ENCODE data around the gene NCOR2.

The NCOR2 gene

DNA sequence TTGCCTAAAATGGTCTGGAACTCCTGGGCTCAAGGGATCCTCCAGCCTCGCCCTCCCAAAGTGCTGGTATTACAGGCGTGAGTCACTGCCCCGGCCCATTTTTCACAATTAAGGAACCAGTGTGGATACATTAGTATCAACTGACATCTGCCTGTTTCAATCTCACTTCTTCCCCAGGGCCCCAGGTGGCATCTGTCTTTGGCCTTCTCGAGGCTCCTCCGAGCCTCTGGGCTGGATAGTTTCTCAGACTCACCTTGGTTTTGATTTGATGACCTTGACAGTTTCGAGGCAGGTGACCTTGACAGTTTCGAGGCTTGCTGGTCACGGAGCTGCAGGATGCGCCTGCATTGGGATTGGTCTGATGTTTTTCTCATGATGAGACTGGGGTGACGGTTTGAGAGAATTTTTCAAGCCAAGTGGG is 41.0 kb upstream of the NCOR2 start:
- no peak overlapping the region for H3K4me3 ChIP-seq (ENCODE audit: low read length)

DNA sequence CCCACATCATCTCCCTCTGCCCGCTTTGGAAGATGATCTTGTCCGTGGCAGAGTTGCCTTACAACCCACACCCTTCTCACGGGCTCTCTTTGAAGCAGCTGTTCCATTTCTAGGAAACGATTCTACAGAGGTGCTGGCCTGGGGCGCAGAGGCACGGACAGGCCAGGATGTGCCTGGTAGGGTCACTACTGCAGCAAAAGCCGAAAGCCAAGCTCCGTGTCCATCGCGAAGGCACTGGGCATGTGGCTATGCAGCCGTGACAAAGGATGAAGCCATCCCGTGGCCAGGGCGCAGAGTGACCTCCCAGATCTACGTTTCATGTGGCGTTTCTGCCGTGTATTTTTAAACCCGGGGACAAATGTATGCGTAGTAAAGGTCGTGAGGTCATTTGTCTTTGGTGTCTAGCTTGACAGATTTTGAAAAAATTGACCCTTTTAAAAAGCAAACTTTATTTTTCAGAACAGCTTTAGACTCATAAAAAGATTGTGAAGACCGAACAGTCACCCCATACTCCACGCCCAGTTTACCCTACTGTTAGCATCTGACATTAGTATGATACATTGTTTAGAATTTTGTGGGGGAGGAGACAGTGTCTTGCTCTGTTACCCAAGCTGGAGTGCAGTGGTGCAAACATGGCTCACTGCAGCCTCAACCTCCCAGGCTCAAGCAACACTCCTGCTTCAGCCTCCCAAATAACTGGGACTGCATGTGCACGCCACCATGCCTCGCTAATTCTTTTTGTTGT is 40.4 kb upstream of the NCOR2 start:
- Histone ChIP-seq H3K36me3 (ENCODE audit: control insufficient read depth, low read depth, low read length) (no peaks in the 10 kb centered on the region), H3K4me3 (ENCODE audit: low read length) (no peak overlapping the region), H3K9me3 (ENCODE audit: control insufficient read depth, low read depth, low read length) (no peaks in the 10 kb centered on the region), H3K9ac (ENCODE audit: low read length) (no peak overlapping the region), H3K27ac (ENCODE audit: low read length) (no peak overlapping the region), H3K4me1 (ENCODE audit: control insufficient read depth, low read depth, low read length) (no peaks in the 10 kb centered on the region), H3K27me3 (ENCODE audit: control insufficient read depth, insufficient read depth, low read length) (no peaks in the 10 kb centered on the region)

More for the DNA sequence above, 41.0 kb upstream of the NCOR2 start:
- Histone ChIP-seq H3K9me3 (ENCODE audit: control insufficient read depth, low read depth, low read length) (no peaks in the 10 kb centered on the region), H3K9ac (ENCODE audit: low read length) (no peak overlapping the region), H3K27me3 (ENCODE audit: control insufficient read depth, insufficient read depth, low read length) (no peaks in the 10 kb centered on the region), H3K36me3 (ENCODE audit: control insufficient read depth, low read depth, low read length) (no peaks in the 10 kb centered on the region), H3K4me1 (ENCODE audit: control insufficient read depth, low read depth, low read length) (no peaks in the 10 kb centered on the region), H3K27ac (ENCODE audit: low read length) (no peak overlapping the region)

DNA sequence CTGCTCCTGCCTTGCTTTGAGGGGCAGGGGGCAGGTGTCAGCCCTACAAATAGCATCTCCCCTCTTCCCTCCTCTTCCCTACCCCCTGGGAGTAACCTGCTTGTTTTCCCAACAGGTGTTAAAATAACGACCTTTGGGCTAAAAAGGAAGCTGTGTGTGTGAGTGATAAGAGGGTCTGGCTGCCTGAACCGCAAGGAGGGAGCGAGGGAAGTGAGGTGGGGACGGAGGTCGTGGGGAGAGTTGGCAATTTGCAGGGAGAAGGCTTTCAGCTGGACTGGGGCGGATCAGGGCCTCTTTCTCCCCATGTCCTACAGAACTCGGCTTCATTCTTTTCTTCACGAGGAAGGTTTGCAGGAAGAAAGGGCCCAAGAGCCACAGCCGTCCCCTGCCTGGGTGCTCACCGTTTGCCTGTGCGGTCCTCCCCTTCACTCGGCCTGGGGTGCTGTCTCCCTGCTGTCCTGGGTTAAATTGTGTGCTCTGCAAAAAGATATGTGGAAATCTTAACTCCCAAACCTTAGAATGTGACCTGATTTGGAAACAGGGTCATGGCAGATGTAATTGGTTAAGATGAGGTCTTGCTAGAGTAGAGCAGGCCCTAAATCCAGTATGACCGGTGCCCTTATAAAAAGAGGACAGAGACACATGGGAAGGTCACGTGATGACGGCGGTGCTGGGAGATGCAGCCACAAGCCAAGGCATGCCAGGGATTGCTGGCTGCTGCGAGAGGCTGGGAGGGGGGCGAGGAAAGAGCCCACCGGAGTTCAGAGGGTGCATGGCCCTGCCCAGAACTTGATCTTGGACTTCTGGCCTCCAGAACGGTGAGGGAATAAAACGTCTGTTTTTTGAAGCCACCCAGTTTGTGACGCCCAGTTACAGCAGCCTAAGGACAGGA is 38.7 kb upstream of the NCOR2 start:
- no peaks in the 10 kb centered on the region for H3K27me3 ChIP-seq (ENCODE audit: control insufficient read depth, insufficient read depth, low read length)

DNA sequence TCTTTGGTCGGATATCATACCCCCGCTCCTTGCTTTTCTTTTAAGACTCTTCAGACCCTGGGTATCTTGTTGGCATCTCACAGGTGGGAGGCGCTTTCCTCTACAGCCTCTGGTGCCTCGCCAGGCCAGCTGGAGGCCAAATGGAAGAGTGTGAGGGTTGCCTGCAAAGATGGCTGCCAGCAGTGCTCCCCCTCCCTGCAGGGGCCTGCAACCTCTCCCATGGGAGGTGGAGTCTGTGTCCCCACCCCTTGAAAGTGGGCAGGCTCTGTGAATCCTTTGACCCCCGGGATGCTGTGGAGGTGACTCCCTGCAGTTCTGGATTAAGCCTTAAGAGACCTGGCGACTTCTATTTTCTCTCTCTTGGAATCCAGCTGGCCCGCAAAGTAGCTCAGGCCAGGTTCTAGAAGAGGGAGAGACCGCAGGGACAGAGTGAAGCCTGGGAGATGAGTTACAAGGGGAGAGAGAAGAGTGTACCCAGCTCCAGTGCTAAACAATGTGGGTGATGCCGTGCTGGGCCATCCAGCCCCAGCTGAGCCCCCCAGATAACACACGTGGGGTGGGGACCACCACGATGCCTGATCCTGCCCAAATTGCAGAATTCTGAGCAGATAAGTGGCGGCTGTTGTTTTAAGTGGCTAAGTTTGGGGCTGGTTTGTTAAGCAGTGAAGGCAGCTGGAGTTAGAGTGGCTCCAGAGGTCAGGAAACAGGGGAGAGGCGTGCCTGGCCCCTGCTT is 37.9 kb upstream of the NCOR2 start:
- Histone ChIP-seq H3K9ac (ENCODE audit: low read length) (no peak overlapping the region), H3K27ac (ENCODE audit: low read length) (no peak overlapping the region)

More for the DNA sequence above, 38.7 kb upstream of the NCOR2 start:
- H3K9ac ChIP-seq (ENCODE audit: low read length) = no peak overlapping the region
- no peak overlapping the region for H3K27ac ChIP-seq (ENCODE audit: low read length)
- no peak overlapping the region for H3K4me3 ChIP-seq (ENCODE audit: low read length)
- no peaks in the 10 kb centered on the region for H3K36me3 ChIP-seq (ENCODE audit: control insufficient read depth, low read depth, low read length)
- H3K4me1 ChIP-seq (ENCODE audit: control insufficient read depth, low read depth, low read length) = no peaks in the 10 kb centered on the region
- H3K9me3 ChIP-seq (ENCODE audit: control insufficient read depth, low read depth, low read length) = no peaks in the 10 kb centered on the region

DNA sequence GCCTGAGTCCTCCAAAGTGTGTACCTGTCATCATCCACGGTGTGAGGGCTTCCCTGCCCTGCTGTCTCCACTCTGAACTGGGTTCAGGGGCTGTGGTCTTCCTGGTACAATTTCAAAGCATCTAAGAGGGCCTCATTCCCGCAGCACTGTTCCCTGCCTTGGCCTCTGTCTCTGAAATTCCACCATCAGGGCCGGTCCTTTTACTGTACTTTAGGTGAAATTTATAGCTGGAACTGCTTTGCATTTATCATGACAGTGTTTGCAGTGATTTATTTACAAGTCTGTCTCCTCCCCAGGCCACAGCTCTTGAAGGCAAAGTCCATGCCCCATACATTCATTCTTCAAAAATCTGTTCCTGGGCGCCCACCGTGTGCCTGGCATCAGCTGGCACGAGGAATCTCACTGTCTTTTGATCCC is 36.9 kb upstream of the NCOR2 start:
- Histone ChIP-seq H3K27me3 (ENCODE audit: control insufficient read depth, insufficient read depth, low read length) (no peaks in the 10 kb centered on the region), H3K4me3 (ENCODE audit: low read length) (no peak overlapping the region), H3K27ac (ENCODE audit: low read length) (no peak overlapping the region), H3K9ac (ENCODE audit: low read length) (no peak overlapping the region), H3K4me1 (ENCODE audit: control insufficient read depth, low read depth, low read length) (no peaks in the 10 kb centered on the region), H3K36me3 (ENCODE audit: control insufficient read depth, low read depth, low read length) (no peaks in the 10 kb centered on the region), H3K9me3 (ENCODE audit: control insufficient read depth, low read depth, low read length) (no peaks in the 10 kb centered on the region)

More for the DNA sequence above, 37.9 kb upstream of the NCOR2 start:
- Histone ChIP-seq H3K4me3 (ENCODE audit: low read length) (no peak overlapping the region), H3K27me3 (ENCODE audit: control insufficient read depth, insufficient read depth, low read length) (no peaks in the 10 kb centered on the region), H3K36me3 (ENCODE audit: control insufficient read depth, low read depth, low read length) (no peaks in the 10 kb centered on the region), H3K9me3 (ENCODE audit: control insufficient read depth, low read depth, low read length) (no peaks in the 10 kb centered on the region), H3K4me1 (ENCODE audit: control insufficient read depth, low read depth, low read length) (no peaks in the 10 kb centered on the region)

DNA sequence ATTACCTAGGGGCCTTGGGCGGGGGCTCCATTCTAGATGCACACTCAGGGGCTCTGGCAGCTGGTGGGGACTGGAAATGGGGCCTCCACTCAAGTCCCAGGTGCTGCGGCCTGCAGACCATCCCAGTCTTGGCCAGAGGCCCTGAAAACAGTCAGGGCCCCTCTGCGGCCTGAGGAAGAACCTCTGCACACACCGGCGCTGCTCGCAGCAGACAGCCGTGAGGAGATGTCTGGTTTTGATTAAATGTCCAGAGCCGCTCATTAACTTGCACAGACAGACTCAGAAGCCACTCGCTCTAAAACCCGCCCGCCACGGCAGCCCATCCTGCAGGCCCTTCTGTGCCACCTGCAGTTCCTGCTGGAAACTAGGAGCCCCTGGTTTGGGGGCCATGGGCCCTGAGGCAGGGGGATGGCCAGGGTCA is 36.4 kb upstream of the NCOR2 start:
- Histone ChIP-seq H3K9me3 (ENCODE audit: control insufficient read depth, low read depth, low read length) (no peaks in the 10 kb centered on the region), H3K36me3 (ENCODE audit: control insufficient read depth, low read depth, low read length) (no peaks in the 10 kb centered on the region), H3K4me3 (ENCODE audit: low read length) (no peak overlapping the region), H3K27me3 (ENCODE audit: control insufficient read depth, insufficient read depth, low read length) (no peaks in the 10 kb centered on the region), H3K9ac (ENCODE audit: low read length) (no peak overlapping the region), H3K27ac (ENCODE audit: low read length) (no peak overlapping the region), H3K4me1 (ENCODE audit: control insufficient read depth, low read depth, low read length) (no peaks in the 10 kb centered on the region)

DNA sequence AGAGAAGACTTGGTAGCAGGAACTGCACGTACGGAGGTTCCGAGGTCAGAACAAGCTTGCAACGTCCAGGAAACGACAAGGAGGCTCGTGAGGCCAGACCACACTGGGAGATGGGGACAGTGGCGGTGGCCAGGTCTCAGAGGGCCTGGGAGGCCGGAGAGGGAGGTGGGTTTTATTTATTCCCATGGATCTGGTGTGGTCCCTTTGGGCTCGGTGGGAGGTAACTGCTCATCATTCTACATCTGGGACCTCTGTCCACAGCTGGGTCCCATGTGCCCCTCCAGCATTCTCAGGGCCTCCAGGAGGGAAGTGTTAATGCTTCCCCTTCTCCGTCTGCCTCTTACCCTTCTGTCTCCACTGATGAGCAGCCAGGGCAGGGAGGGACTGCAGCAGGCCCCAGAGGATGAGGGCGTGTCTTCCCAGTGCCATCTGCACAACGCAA is 35.7 kb upstream of the NCOR2 start:
- Histone ChIP-seq H3K4me3 (ENCODE audit: low read length) (no peak overlapping the region), H3K27me3 (ENCODE audit: control insufficient read depth, insufficient read depth, low read length) (no peaks in the 10 kb centered on the region), H3K9ac (ENCODE audit: low read length) (no peak overlapping the region), H3K36me3 (ENCODE audit: control insufficient read depth, low read depth, low read length) (no peaks in the 10 kb centered on the region), H3K27ac (ENCODE audit: low read length) (no peak overlapping the region), H3K4me1 (ENCODE audit: control insufficient read depth, low read depth, low read length) (no peaks in the 10 kb centered on the region), H3K9me3 (ENCODE audit: control insufficient read depth, low read depth, low read length) (no peaks in the 10 kb centered on the region)

DNA sequence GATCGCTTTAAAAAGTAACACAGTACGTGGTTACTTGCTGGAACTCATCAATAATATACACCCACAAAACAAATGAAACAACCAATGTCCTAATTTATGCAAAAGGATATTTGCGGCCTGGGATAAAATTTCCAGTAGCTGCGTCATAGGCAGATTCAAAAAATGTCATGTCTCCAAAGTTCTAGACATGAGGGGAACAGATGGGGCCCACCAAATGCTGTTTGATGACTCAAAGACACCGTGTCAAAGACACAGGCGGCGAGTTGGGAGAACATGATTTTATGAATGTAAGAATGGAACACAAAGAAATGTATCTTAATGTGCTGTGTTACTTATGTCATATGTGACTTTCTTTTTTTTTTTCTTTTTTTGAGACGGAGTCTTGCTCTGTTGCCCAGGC is 34.3 kb upstream of the NCOR2 start:
- Histone ChIP-seq H3K9ac (ENCODE audit: low read length) (no peak overlapping the region), H3K4me3 (ENCODE audit: low read length) (no peak overlapping the region), H3K36me3 (ENCODE audit: control insufficient read depth, low read depth, low read length) (no peaks in the 10 kb centered on the region), H3K9me3 (ENCODE audit: control insufficient read depth, low read depth, low read length) (no peaks in the 10 kb centered on the region), H3K4me1 (ENCODE audit: control insufficient read depth, low read depth, low read length) (no peaks in the 10 kb centered on the region), H3K27ac (ENCODE audit: low read length) (no peak overlapping the region), H3K27me3 (ENCODE audit: control insufficient read depth, insufficient read depth, low read length) (no peaks in the 10 kb centered on the region)

DNA sequence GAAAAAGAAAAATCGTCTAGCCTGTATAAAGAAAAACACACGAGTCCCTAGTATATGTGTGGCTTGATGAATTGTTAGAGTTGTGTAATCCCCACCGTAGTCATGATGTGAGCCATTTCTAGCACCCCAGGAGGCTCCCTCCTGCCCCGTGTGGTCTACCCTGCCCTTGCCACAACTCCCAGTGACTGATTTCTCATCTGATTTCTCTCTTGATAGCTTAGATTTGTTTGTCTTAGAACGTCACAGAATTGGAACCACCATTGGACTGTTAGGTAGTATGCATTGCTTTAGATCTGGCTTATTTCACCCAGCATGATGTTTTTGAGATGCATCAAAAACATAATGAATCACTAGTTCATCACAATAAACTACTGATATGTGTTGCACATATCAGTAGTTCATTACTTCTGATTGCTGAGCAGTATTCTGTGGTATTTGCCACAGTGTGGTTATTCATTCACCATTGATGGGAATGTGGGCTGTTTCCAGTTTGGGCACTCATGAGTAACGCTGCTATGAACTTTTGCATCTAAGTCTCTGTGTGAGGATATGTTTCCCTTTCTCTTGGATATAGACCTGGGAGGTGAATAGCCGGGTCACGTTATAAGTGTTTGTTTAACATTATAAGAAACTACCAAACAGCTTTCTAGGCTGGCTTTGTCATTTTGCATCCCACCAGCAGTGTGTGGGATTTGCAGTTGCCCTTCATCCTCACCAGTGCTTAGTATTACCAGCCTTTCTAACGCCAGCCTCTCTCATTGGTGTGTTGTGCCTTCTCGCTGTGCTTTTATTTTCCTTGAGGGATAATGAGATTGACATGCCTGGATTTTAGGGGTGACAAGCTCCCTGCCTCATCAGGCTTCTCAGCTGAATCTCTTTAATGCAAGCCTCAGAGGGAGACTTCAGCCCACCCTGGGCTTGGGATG is 31.9 kb upstream of the NCOR2 start:
- Histone ChIP-seq H3K27me3 (ENCODE audit: control insufficient read depth, insufficient read depth, low read length) (no peaks in the 10 kb centered on the region), H3K9ac (ENCODE audit: low read length) (no peak overlapping the region), H3K4me3 (ENCODE audit: low read length) (no peak overlapping the region), H3K4me1 (ENCODE audit: control insufficient read depth, low read depth, low read length) (no peaks in the 10 kb centered on the region), H3K36me3 (ENCODE audit: control insufficient read depth, low read depth, low read length) (no peaks in the 10 kb centered on the region), H3K27ac (ENCODE audit: low read length) (no peak overlapping the region), H3K9me3 (ENCODE audit: control insufficient read depth, low read depth, low read length) (no peaks in the 10 kb centered on the region)

DNA sequence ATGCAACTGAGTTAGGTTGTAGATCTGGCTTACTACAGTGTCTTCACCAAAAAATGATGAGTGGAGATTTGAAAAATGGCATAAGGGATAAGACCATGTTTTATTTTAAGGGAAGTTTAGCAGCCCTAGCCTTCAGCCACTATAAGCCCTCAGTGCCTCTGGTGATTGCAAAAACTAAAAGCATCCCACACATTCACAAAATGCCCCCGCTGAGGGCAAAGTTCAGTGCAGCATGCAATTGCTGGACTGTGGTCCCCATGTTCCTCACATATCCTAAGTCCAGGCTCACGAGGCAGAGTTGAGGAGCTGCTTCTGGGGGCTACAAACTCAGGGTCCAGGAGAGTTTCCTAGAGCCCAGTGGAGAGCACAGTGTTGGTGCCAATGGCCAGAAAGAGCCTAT is 29.6 kb upstream of the NCOR2 start:
- Histone ChIP-seq H3K4me1 (ENCODE audit: control insufficient read depth, low read depth, low read length) (no peaks in the 10 kb centered on the region), H3K27me3 (ENCODE audit: control insufficient read depth, insufficient read depth, low read length) (no peaks in the 10 kb centered on the region), H3K27ac (ENCODE audit: low read length) (no peak overlapping the region), H3K4me3 (ENCODE audit: low read length) (no peak overlapping the region), H3K9ac (ENCODE audit: low read length) (no peak overlapping the region), H3K9me3 (ENCODE audit: control insufficient read depth, low read depth, low read length) (no peaks in the 10 kb centered on the region), H3K36me3 (ENCODE audit: control insufficient read depth, low read depth, low read length) (no peaks in the 10 kb centered on the region)

Data from iPS-18a (cell line).